ENCODE results near the gene SS18L1.

DNA sequence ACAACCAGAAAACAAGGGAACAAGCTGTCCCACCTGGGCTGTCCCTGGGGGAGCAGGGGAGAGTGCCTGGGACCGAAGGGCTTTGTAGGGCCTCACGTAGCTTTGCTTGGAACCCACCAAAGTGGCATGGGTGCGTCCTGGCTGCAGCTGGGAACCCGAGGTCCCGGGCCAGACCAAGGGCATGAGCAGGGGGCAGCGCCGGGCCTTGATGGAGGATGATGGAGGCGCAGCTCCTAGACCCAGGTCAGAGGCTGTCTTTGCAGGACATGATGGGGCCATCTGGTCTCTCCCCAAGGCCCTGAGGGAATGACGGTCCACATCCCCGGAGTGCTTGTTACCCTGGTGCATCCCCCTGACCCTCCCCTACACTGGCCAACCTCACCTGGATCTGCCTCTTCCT, 87.1 kb downstream of the SS18L1 start:
- TF ChIP-seq, protein P1, sequence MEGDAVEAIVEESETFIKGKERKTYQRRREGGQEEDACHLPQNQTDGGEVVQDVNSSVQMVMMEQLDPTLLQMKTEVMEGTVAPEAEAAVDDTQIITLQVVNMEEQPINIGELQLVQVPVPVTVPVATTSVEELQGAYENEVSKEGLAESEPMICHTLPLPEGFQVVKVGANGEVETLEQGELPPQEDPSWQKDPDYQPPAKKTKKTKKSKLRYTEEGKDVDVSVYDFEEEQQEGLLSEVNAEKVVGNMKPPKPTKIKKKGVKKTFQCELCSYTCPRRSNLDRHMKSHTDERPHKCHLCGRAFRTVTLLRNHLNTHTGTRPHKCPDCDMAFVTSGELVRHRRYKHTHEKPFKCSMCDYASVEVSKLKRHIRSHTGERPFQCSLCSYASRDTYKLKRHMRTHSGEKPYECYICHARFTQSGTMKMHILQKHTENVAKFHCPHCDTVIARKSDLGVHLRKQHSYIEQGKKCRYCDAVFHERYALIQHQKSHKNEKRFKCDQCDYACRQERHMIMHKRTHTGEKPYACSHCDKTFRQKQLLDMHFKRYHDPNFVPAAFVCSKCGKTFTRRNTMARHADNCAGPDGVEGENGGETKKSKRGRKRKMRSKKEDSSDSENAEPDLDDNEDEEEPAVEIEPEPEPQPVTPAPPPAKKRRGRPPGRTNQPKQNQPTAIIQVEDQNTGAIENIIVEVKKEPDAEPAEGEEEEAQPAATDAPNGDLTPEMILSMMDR (conservative IDR thresholded peaks at IDR 0.05 in 1 of 2, IDR thresholded peaks at IDR 0.05 in 1 of 2; ENCODE audit: low read depth in 1 of 2, low read length in 2 of 2): no peak
- no peak for TF ChIP-seq EZH2 (IDR thresholded peaks at IDR 0.05; ENCODE audit: low read length, missing control alignments)

Measured in fibroblast of lung (primary cell).